Astrocyte of the hippocampus (primary cell): ENCODE data around the gene METTL13.
A peak's percentile ranks its signal among the peaks of the same experiment; 100 is the strongest.

Experiments
- DNase-seq: peaks from one replicate; pipeline ENCODE4 v3.0.0; 2011; ENCODE audit warnings: low read depth, low spot score

The METTL13 gene, protein sequence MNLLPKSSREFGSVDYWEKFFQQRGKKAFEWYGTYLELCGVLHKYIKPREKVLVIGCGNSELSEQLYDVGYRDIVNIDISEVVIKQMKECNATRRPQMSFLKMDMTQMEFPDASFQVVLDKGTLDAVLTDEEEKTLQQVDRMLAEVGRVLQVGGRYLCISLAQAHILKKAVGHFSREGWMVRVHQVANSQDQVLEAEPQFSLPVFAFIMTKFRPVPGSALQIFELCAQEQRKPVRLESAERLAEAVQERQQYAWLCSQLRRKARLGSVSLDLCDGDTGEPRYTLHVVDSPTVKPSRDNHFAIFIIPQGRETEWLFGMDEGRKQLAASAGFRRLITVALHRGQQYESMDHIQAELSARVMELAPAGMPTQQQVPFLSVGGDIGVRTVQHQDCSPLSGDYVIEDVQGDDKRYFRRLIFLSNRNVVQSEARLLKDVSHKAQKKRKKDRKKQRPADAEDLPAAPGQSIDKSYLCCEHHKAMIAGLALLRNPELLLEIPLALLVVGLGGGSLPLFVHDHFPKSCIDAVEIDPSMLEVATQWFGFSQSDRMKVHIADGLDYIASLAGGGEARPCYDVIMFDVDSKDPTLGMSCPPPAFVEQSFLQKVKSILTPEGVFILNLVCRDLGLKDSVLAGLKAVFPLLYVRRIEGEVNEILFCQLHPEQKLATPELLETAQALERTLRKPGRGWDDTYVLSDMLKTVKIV

DNA sequence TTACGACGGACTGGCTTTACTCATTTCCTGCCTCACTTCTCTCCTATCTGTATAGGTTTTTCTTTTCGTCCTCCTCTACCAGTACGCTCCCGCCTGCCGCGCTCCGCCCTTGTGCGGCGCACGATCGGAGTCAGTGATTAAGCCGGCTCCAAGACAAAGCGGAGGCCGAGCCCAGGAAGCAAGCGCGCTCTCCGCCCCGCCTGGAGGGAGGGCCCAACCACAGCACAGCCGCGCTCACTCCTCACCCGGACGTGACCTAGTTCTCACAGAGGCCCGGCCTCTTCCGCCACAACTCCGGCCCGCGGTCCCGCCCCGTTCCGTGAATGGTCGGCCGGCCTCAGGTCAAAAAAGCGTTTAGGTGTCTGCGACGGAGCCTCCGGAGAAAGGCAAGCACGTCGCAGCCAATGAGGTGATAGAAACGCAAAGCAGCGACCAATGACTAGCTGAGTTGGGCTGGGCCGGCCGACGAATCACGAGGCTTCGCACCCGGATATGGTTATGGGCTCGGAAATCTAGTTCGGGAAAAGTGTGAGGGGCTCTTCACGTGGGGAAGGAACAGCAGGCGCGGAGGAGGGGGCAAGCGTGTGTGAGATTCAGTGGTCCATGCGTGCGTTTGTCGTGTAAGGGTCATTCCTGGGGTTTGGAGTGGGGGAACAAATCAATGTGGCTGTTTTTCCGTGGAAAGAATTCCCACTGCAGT, at the start of gene METTL13:
Gene METTL13, plus strand, starts transcription at position 485 of the 700 bp plus-strand sequence. CDS start 308 bp downstream, outside the sequence.
- peak; percentile 100 for DNase-seq

DNA sequence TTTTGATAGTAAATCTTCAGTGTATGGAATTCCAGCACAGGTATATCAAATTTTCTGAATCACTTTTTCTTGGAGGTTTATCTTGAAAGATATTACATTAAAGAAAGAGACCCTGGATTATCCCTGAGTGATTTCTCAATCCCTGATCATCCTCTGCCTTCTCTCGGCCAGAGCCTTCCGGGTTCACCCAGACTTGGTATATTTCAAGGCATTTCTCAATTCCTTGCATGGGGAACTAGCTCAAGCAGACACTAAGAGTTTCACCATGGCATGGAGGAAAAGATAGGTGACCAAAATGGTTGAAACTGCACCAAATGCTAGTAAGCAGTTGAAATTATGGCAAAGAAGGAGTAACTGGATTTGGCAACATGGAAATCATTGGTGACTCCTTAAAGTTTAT, 45.3 kb upstream of the METTL13 start:
- DNase-seq, result no peak

DNA sequence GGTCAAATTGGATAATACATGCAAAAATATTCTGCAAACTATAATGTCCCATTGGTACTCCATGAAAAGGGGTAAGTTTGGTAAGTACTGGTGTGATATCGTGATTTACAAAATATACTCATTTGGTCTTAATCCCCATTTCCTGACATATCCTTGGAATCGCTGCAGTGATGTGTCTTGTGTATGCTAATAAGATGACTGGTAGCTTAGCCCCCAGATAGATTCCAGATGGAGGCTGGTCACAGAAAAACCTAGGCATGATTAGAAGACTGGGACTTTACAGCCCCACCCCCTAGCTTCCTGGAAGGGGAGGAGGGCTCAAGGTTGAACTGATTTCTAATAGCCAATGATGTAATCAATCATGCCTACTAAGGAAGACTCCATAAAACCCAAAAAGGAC, 42.5 kb upstream of the METTL13 start:
- no peak for DNase-seq

DNA sequence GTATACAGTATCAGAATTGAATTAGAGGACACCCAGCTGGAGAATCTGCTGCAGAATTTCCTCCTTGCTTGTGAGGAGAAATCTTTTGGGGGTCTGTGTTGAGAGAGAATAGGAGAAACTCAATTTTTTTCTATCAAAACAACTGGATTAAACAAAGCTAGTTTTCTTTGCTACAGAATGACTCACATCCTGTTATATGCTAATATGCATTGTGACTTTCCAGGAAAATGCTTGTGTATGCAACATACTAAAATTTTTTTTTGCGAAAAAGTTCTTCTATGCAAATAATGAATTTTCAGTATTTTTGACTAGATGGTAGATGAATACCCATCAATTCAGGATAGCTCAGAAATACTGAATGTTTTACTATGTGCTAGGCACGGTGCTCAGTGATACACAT, 41.8 kb upstream of the METTL13 start:
- peak; percentile 18 for DNase-seq

DNA sequence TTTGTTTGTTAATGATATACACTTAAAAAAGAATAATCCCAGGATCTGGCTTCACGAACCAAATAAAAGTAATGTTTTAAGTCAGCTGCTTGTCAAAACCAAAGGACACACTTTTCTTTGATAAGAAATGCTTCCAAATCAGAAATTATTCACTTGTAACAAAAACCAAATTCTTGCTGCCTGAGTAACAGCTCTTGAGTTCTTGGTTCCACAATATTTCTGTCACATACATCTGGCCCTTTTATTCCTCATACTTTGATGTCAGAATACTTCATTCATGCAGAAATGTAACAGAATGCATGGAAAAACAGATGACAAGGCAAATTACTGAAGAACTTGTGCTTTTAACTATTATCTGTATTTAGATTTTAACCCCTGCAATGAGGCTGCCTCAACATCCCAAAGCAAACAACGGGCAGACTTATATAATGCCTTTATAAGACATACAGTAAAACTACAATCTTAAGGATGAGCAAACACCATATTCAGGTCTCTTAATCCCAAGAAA, 41.0 kb upstream of the METTL13 start:
- DNase-seq, result peak; percentile 36

DNA sequence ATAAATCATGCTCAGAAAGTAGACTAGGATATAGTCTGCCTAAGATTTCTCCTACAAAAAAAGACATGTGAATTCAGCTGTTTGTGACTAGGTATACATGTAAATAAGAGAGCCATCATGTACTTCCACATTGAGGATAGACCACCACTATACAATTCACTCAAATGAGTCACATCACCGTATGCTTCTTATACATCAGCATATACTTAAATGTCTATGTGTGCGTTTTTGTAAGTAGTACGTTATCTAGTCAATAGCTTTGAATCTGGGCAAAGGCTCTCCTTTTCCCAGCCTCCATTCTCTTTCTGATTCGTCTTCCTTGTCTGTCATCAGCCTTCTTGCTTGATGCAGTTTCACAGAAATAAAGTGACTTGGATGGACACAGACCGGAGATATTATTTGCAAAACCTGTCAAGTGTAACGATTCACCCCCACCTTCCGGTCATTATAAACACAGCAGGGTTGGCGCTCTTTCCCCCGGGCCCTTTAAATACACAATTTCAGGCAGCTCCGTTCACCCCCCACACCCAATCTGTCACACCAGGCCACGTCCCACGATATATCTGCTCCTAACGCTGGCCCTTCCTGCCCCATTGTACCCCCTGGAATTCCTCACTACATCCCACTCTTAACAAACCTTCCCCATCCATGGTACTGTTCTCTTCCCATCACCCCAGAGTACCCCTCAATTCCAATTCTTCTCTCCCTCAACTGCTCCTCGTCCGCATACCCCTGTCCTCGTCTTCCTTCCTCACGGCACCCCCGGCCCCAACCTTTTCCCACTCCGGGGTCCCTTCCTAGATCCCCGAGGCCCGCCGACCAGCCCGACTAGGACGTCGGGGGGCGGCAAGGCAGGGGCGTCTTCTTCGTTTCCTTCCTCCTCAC, 40.2 kb upstream of the METTL13 start:
- DNase-seq, result peak; percentile 54

DNA sequence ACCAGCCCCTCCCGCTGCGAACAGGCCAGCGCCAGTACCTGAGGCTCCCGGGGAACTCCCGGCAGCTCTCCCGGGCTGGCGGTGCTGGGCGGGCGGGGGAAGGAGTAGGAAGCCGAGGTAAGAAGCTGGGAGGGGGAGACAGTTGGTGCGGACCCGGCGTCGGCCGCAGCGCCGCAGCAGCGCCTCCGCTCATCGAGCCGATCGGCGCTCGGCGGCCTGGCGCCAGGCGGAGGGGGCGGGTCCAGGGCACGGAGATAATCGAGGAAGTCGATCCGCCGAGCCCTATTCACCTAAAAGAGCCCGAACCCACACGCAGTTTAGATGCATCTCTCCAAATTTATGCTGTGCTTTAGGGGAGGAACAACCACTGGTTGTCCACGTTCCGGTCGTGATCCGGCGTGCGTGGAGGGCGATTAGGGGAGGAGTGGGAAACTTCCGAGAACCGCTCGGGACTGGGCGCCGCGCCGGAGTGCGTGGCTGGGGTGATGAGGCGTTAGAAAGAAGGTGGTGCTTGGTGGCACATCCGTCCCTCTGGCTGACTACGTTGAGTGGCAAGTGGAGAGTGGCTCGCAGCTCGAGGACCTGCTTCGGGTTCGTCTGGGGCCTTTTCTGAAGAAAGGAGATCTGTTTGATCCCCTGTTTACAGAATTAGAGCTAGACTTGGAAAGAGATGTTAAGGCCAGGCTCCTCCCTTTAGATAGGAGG, 39.4 kb upstream of the METTL13 start, which contains the start of gene VAMP4:
Gene VAMP4, minus strand, starts transcription at position 194 of the 705 bp plus-strand sequence. CDS start 3,651 bp downstream, outside the sequence.
- DNase-seq, result peak; percentile 96

DNA sequence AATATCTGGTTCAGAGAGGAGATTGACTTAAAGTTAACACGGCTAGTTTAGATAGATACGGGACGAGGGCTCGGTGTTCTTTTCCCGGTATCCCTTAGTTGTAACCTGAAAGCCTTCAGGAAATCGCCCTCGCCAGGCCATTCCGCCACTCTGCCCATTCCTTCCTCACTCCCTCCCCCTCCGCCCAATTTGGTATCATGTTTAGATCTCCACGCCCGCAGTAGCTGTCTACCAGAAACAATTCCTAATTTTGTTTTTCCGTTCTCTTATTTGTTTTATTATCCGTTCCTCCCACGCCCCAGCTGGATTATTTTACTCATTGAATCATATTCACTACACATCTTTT, 38.9 kb upstream of the METTL13 start:
- peak; percentile 68 for DNase-seq

DNA sequence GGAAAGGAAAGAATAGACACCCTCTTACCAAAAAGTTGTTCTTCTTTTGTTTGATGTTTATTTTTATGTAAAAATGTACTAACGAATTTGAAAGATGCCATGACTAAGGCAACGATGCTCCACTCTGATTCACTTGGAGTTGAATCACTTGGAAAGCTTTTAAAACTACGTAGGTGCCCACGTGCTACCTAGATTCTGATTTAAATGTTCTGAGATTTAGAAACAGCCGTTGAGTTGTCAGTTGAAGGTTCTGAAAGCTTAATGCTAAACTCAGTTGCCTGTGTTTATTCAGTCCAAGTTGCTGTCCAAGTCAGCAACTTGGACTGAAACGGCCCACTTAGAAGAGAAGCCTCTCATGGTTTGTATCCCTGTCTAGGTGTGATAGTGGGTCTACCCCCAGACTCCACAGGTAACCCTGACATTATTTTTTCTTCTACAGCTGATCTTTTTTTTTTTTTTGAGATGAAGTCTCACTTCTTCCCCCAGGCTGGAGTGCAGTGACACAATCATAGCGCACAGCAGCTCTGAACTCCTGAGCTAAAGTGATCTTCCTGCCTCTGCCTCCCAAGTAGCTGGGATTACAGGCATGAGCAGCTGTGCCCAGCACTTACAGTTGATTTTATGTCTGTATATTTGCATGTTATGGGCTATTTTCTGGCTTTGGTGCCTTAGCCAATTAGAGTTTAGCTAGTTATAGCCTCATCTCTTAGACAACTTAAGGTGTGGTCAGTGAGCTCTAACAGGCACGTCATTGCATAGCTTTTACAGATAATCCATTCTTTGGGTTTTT, 38.2 kb upstream of the METTL13 start:
- peak; percentile 72 for DNase-seq

DNA sequence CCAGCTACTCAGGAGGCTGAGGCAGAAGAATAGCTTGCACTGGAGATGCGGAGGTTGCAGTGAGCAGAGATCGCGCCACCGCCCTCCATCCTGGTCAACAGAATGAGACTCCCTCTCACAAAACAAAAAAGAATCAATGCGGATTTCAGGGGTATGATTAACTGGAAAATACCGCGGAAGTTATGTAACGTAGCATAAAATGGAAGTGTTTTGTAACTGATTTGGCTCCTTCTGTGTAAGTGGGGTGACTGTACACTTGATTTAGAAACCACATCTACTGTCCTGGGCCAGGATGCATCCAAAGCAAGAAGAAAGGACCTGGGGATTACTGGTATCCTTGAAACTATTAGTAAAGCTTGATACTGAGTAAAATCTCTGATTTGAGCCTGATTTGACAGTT, 36.5 kb upstream of the METTL13 start:
- DNase-seq, result no peak

DNA sequence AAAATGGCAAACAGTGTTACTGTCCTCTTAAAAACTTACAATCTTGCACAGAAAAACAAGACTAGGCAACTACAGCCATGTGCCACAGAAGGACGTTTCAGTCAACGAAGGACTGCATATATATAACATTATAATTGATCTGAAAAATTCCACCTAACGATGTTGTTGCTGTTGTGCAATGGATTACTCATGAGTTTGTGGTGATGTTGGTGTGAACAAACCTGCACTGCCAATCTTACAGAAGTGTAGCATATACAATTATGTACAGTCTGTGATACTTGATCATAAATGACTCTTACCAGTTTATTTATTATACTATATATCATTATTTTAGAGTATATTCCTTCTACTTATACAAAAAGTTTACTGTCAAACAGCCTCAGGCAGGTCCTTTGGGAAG, 32.8 kb upstream of the METTL13 start:
- no peak for DNase-seq

DNA sequence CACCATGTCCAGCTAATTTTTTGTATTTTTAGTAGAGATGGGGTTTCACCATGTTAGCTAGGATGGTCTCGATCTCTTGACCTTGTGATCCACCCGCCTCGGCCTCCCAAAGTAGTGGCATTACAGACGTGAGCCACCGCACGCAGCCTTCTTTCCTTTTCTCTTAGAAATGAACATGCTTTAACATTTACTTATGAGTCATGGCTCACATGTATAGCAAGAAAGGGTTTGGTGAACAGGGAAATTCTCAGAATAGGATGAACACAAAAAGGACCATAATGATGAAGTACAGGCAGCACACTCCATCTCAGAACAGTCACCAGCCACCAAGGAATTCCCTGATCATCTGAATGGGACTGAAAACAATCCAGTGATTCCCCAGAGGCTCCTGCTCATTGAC, 30.2 kb upstream of the METTL13 start:
- DNase-seq, result no peak

DNA sequence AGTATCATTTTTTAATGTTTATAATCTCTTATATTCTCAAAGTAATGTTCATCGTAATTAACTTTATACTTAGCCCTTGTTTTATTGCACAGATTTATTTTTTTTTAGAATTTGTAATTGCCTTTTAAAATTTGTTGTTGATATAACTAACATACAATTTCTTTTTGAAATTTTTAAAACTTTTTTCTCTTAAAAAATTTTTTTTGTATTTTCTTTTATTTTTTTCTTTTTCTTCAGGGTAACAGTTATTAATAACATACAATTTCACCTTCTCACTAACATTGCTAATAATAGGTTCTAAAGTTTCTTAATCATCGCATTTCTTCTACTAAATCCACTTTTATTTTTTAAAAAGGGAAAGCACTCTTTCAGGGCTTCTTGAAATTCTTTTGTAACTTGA, 28.3 kb upstream of the METTL13 start:
- no peak for DNase-seq

DNA sequence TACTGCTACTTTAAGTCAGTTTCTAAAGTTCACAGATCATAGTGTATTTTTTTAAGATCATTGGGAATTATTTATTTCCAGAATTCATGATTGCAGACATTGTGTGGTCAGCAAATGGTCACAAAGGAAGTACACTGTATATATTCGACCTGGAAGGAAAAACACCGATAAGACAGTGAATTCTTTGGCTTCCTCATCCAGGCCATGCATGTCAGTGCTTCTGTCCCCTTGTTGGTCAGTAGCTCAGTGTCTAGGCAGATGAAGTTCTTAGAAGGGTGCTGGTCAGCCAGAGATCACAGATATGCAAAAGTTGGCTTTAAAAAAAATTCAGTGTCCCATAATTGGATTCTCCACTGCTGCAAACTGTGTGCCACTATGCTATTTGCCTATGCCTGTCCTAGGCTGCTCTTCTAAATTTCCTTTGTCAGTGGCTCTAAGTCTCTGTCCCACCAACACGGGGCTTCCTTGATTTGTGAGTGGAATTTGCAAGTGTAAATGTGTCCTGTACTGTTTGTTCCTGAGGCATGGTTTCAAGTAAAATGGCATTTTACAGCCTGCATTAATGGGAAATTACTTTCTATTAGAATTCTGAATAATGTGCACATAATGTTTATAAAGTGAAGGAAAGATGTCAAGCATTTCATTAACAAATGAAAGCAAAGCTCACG, 27.6 kb upstream of the METTL13 start:
- DNase-seq, result no peak

DNA sequence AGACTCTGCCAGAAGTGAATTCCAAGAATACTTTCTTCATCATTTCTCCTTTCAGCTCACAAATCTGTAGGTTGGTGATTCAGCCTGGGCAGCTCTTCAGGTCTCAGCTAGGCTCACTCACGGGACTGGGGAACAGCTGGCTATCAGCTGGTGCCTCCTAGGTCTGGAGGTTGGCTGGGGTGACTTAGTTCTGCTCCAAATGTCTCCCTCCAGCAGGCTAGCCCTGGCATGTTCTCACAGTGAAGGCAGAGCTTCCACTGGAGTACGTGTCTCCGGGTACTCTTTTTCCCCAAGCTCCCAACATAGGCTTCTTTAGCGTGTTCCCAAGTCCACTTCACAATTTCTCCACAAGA, 27.1 kb upstream of the METTL13 start:
- DNase-seq, result peak; percentile 65

DNA sequence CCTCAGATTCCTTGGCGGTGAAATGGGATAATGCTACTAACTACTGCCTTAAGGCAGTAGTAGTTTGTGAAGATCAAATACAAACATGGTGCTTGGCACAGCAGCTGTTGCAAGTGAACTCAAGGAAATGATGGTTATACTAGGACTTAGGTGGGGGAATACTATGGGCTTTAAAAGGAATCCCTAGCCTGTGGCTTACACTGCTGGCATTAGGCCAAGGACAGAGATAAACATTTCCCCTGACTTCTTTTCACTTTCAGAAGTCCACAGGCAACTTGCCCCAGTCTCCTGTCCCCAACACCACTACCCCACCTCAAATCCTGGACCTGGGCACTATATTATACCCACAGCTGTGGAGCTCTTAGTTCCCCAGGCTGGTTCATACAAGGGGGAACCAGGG, 26.5 kb upstream of the METTL13 start:
- no peak for DNase-seq

DNA sequence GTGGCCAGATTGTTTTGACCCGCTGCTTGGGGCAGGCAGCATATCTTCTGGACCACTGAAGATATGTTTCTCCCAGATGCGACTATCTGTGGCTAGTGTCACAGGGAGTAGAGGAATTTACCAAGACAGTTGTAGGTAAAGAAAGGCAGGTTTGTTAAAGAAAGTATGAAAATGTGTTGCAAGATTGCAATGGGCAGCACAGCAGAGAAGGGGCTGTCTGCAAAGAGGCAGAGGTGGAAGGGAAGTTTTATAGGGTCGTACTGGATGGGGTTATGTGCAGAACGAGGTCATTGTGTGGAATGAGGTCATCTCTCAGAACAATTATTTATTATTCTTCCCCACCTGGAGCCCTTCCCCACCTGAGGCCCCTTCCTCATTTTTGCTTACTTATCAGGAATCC, 24.6 kb upstream of the METTL13 start:
- DNase-seq, result no peak

DNA sequence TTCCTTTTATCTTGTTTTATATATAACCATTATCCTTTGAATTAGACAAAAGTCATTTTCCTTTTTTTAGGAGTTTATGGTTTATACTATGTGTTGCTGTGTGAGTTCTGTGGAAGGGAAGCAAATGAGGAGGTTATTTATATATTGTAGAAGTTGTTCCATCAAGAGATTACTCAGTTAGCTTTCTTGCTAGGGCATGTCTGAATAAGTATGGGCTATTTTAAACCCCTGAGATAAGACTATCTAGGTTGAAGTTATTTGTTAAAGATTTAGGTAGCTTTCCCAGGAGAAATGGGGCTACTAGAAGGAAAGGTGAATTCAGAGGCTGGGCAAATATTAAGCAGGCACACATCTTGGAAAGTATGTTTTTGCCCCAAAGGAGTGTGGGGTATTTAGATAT, 23.4 kb upstream of the METTL13 start:
- DNase-seq, result no peak

DNA sequence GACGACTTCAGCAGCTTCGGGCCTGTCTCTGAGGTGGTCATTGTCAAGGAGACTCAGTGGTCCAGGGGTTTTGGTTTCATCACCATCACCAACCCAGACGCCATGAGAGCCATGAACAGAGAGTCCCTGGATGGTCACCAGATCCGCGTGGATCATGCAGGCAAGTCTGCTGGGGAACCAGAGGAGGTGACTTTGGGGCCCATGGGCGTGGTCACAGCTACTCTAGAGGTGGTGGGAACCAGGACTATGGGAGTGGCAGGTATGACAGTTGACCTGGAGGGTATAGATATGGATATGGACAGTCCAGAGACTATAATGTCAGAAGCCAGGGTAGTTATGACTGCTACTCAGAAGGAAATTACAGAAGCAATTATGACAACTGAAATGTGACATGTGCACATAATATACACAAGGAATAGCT, 19.3 kb upstream of the METTL13 start:
- DNase-seq, result no peak
